Body of pancreas (tissue), 4 donors: Measurements from ENCODE around the gene ECHDC1.

Experiments
- POLR2A ChIP-seq, 3 donors: fragments of 450-650 bp; IDR thresholded peaks; one replicate each; pipeline ENCODE4 v1.6.1; 2016; ENCODE audit warnings: antibody characterized with exemption in 3 of 3, mild to moderate bottlenecking in 2 of 3
- TF ChIP-seq, protein P1 (sequence below), 7 experiments: fragments of 450-650 bp in 4 of 7; fragments of 200-600 bp in 3 of 7; sonication (generic) in 3 of 7; IDR thresholded peaks; one replicate each; pipeline ENCODE4 v1.5.1; 2016 to 2019; ENCODE audit warnings: antibody characterized with exemption in 7 of 7

DNA sequence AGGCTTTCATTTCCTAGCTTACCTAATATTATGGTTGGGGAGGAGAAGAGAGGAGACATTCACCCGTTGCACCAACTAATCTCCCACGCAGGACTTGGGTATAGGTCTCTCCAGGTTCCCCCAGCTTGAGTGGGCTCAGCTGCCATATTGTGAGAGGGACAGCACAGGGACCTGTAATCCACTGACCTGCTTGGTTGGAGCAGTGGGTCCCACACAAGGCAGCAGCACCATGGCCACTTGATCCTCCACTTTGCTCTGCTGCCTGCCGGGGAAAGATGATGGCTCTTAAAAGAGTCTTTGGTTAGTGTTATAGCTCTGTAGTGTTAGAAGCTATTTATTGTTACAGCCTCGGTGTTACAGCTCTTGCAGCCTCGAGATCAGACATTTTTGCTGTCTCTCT is 22.5 kb upstream of the ECHDC1 start:
- TF ChIP-seq, protein P1, sequence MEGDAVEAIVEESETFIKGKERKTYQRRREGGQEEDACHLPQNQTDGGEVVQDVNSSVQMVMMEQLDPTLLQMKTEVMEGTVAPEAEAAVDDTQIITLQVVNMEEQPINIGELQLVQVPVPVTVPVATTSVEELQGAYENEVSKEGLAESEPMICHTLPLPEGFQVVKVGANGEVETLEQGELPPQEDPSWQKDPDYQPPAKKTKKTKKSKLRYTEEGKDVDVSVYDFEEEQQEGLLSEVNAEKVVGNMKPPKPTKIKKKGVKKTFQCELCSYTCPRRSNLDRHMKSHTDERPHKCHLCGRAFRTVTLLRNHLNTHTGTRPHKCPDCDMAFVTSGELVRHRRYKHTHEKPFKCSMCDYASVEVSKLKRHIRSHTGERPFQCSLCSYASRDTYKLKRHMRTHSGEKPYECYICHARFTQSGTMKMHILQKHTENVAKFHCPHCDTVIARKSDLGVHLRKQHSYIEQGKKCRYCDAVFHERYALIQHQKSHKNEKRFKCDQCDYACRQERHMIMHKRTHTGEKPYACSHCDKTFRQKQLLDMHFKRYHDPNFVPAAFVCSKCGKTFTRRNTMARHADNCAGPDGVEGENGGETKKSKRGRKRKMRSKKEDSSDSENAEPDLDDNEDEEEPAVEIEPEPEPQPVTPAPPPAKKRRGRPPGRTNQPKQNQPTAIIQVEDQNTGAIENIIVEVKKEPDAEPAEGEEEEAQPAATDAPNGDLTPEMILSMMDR (IDR thresholded peaks at IDR 0.05): no peak
- no peak for TF ChIP-seq POLR2A (IDR thresholded peaks at IDR 0.05)
